Kidney (tissue), 22 donors: Measurements from ENCODE around the gene ZCCHC2. TPM values are rescaled to one million over a fixed set of nuclear protein-coding genes. Genes with fewer than 3 reads are reported as not detected.
A peak's percentile ranks its signal among the peaks of the same experiment; 100 is the strongest.

Source experiments
- DNase-seq, 5 donors: peaks; one replicate each; pipeline ENCODE4 v3.0.0-alpha.2; 2013 to 2020
- FAIRE-seq: peaks from 2 replicates; lab custom pipeline; 2012; peaks lifted over from hg19 to GRCh38; lab: Jason Lieb, UNC
- H3K27ac ChIP-seq, 2 donors: one replicate each; pipeline ENCODE4 v1.7.0; 2013; ENCODE audit warnings: low read depth in 2 of 2, low read length in 2 of 2, inconsistent platforms in 1 of 2
- H3K27me3 ChIP-seq: one replicate; pipeline ENCODE4 v1.7.1; 2013; ENCODE audit warnings: low read length, inconsistent platforms; ENCODE audit not compliant: control insufficient read depth, insufficient read depth
- H3K36me3 ChIP-seq, 3 donors: one replicate each; pipeline versions ENCODE4 v1.7.0 to v1.7.1; 2013; ENCODE audit warnings: low read length in 3 of 3, control low read depth in 1 of 3, inconsistent platforms in 1 of 3; ENCODE audit not compliant: insufficient read depth in 3 of 3, control insufficient read depth in 2 of 3
- H3K4me1 ChIP-seq, 3 donors: one replicate each; pipeline versions ENCODE4 v1.7.0 to v1.7.1; 2013; ENCODE audit warnings: low read length in 3 of 3, inconsistent platforms in 1 of 3, low read depth in 1 of 3; ENCODE audit not compliant: control insufficient read depth in 2 of 3, insufficient read depth in 2 of 3
- H3K4me3 ChIP-seq, 3 donors: one replicate each; pipeline versions ENCODE4 v1.7.0 to v1.8.1; 2013; ENCODE audit warnings: low read length in 3 of 3, control low read depth in 1 of 3, inconsistent platforms in 1 of 3
- H3K9ac ChIP-seq, 3 donors: one replicate each; pipeline versions ENCODE4 v1.7.0 to v1.7.1; 2013; ENCODE audit warnings: low read length in 3 of 3, control low read depth in 1 of 3, inconsistent platforms in 1 of 3
- H3K9me3 ChIP-seq, 3 donors: one replicate each; pipeline versions ENCODE4 v1.7.0 to v1.7.1; 2013; ENCODE audit warnings: low read length in 3 of 3, control low read depth in 1 of 3, inconsistent platforms in 1 of 3; ENCODE audit not compliant: control insufficient read depth in 2 of 3, insufficient read depth in 1 of 3
- CTCF ChIP-seq: IDR thresholded peaks from 3 replicates; pipeline ENCODE4 v1.5.1; 2012; ENCODE audit warnings: mild to moderate bottlenecking, moderate library complexity, borderline replicate concordance; ENCODE audit not compliant: insufficient read depth; ENCODE audit errors: extremely low read depth
- intact Hi-C: fragments of 100-400 bp; cut with DNase I; formaldehyde crosslinking; loops from one replicate; pipeline ENCODE4 v1.11.1; 2022
- long read RNA-seq, 10 donors: library from polyadenylated mRNA in 1 of 10; unstranded in 1 of 10; transcript quantifications; one replicate each; pipeline ENCODE4 v2.0.0 and lab custom pipeline, GENCODE V29; 2021 to 2026
- polyA plus RNA-seq: library from polyadenylated mRNA; stranded (reverse); fragments of 350-450 nt; fragmentation: Illumina TruSeq; extraction: RNeasy Lipid Tissue Mini Kit (QIAGEN cat#74804); gene quantifications from one replicate; pipeline ENCODE4 v1.2.3, GENCODE V29; 2014; ENCODE audit warnings: low read depth, low replicate concordance; ENCODE audit not compliant: insufficient read depth
- total RNA-seq: library from RNA; stranded (reverse); fragmentation: NEBNext Ultra II Directional; extraction: Animal tissue kit (Norgen Biotek cat#: 25700); gene quantifications from one replicate; pipeline ENCODE4 v1.2.1, GENCODE V29; 2021
- donor health status: control.
- donor health status: control.
- donor health status: control.
- donor health status: control.
- donor health status: control.
- donor health status: DM: yes; HTN: yes; CAD: no.
- donor health status: Normal renal cell carcinoma (clear cell type).

The ZCCHC2 gene
- total RNA-seq: 22.1 TPM
- polyA plus RNA-seq: 5.5 TPM
- long read RNA-seq, donor 1: 0 reads
- long read RNA-seq, donor 2: 0 reads
- long read RNA-seq, donor 3, partial matches to known transcripts: 0 of 1 reads
- long read RNA-seq, donor 3, other reads (novel, unspliced or antisense): 0 of 1 reads
- long read RNA-seq, donor 4: 0 reads
- long read RNA-seq, donor 5: 0 reads
- long read RNA-seq, donor 6: 0 reads
- long read RNA-seq, donor 7, transcript ZCCHC2-206 (1 exons, 1,877 nt): major isoform, 7 of 15 reads
- long read RNA-seq, donor 7, partial matches to known transcripts: 3 of 15 reads
- long read RNA-seq, donor 7, other reads (novel, unspliced or antisense): 5 of 15 reads
- long read RNA-seq, donor 8, partial matches to known transcripts: 0 of 1 reads
- long read RNA-seq, donor 8, other reads (novel, unspliced or antisense): 0 of 1 reads
- long read RNA-seq, donor 9, partial matches to known transcripts: 0 of 1 reads
- long read RNA-seq, donor 9, other reads (novel, unspliced or antisense): 0 of 1 reads
- long read RNA-seq, donor 10: 0 reads

DNA sequence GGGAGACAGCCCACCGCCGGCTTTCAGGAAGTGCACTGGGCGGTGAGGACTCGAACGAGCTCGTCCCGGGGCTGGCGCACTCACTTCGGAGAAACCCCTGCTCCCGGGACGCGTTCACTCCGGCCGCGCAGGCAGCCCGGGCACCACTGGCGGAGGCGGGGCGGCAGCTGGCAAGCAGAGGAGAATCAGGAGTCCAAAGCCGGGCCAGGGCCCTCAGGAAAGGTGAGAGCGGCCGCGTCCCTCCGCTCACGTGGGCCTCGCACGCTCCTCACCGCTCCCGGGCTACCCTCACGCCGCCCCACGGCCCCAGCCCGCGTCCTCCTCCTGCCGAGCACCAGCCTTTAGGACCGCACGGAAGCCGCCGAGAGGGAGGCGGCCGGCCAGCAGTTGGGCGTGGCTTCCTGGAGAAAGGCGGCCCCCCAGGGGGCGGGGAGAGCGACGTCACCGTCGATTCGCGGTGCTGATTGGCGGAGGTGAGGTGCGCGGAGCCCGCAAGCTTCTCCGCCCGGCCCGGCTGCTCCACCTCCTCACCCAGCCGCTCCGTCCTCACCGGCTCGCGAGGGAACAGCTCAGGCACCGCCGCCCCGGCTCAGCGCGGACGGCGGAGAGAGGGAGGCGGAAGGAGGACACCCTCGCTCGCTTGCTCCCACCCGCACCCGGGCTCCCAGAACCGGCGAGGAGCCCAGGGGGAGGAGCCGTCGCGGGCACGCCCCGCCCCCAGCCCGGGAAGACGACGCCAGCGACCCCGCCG is at the start of gene ZCCHC2:
Gene ZCCHC2, plus strand, starts transcription at position 522 of the 751 bp plus-strand sequence. CDS start 400 bp downstream, outside the sequence.
- peak; percentile 17 for FAIRE-seq
- intact Hi-C loops: no loop called here
- Histone ChIP-seq H3K27ac (peak within 1 kb of the TSS; percentile 97 to 99), H3K9me3 (no peaks in the 10 kb centered on the region), H3K4me3 (peak within 1 kb of the TSS; percentile 66 to 97 (median 95)), H3K36me3 (no peaks in the 10 kb centered on the region), H3K4me1 (peaks cover 4 to 9% (median 5%) of the 10 kb centered on the region in 3 donors), H3K9ac (peak within 1 kb of the TSS; percentile 31 to 93 (median 92)), H3K27me3 (peaks cover 6% of the 10 kb centered on the region)
- DNase-seq: peak; percentile 99
- no peak for TF ChIP-seq CTCF

GRCh38 chr18:62479574-62479973 is 43.3 kb upstream of the ZCCHC2 start:
- Histone ChIP-seq H3K9ac (no peak overlapping the region), H3K36me3 (no peaks in the 10 kb centered on the region), H3K4me1 (no peaks in the 10 kb centered on the region), H3K27me3 (no peaks in the 10 kb centered on the region), H3K9me3 (peaks cover 0 to 9% (median 0%) of the 10 kb centered on the region in 3 donors), H3K27ac (no peak overlapping the region), H3K4me3 (no peak overlapping the region)
- TF ChIP-seq CTCF: no peak
- FAIRE-seq (no peak), DNase-seq (no peak)
- intact Hi-C loops: no loop called here

DNA sequence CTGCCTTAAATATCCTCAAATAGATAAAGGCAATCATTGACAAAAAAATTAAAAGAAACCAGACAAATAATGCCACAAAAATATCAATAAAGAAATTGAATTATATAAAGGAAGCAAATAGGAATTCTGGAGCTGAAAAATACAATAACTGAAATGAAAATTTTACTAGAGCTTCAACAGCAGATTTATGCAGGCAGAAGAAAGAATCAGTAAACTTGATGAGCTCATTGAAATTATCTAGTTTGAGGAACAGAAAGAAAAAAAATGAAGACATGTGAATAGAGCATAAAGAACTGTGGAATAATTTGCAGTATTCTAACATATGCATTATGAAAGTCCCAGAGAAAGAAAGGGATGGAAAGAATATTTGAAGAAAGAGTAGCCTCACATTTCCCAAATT is 41.9 kb upstream of the ZCCHC2 start:
- no peak overlapping the region for H3K9ac ChIP-seq
- no peak for TF ChIP-seq CTCF
- no peaks in the 10 kb centered on the region for H3K27me3 ChIP-seq
- no peak overlapping the region for H3K4me3 ChIP-seq
- no peaks in the 10 kb centered on the region for H3K36me3 ChIP-seq
- intact Hi-C loops: no loop called here
- H3K4me1 ChIP-seq: no peaks in the 10 kb centered on the region
- peaks cover 0 to 9% (median 0%) of the 10 kb centered on the region in 3 donors for H3K9me3 ChIP-seq
- H3K27ac ChIP-seq: no peak overlapping the region
- FAIRE-seq: no peak
- no peak for DNase-seq
